Activated naive CD8-positive, alpha-beta T cell treated with anti-CD3 and anti-CD28 coated beads, Interleukin-2, amount 50 U/mL, for 24 hours (primary cell): ENCODE results near the gene RASA3.

Source experiments
- ATAC-seq: fragments of 150-1000 bp; cut with Tn5 transposase; one replicate; pipeline ENCODE4 v1.10.0; 2021
- DNase-seq: peaks from one replicate; pipeline ENCODE4 v3.0.0; 2021
- H3K27ac Mint-ChIP-seq: one replicate; pipeline ENCODE4 v1.8.0; 2021; ENCODE audit warnings: mild to moderate bottlenecking, mixed read lengths
- H3K27me3 Mint-ChIP-seq: one replicate; pipeline ENCODE4 v1.8.0; 2021; ENCODE audit warnings: mixed read lengths
- H3K36me3 Mint-ChIP-seq: one replicate; pipeline ENCODE4 v1.8.0; 2021; ENCODE audit warnings: low read depth, mixed read lengths
- H3K4me1 Mint-ChIP-seq: one replicate; pipeline ENCODE4 v1.8.0; 2021; ENCODE audit warnings: mixed read lengths
- H3K4me3 Mint-ChIP-seq: one replicate; pipeline ENCODE4 v1.8.0; 2021; ENCODE audit warnings: mild to moderate bottlenecking, moderate library complexity, mixed read lengths
- H3K9me3 Mint-ChIP-seq: one replicate; pipeline ENCODE4 v1.8.0; 2021; ENCODE audit warnings: mixed read lengths

The RASA3 gene

GRCh38 chr13:113972451-113973217 lies 159.8 kb downstream of the RASA3 start:
- ATAC-seq: no peak
- Mint-ChIP-seq H3K4me1 (no peaks in the 10 kb centered on the region), H3K9me3 (no peaks in the 10 kb centered on the region), H3K27ac (no peak overlapping the region), H3K36me3 (peaks cover 2% of the 10 kb centered on the region), H3K27me3 (no peaks in the 10 kb centered on the region), H3K4me3 (no peak overlapping the region)
- no peak for DNase-seq

- no peaks in the 10 kb centered on the region for H3K9me3 Mint-ChIP-seq
- DNase-seq (no peak), ATAC-seq (no peak)
- no peaks in the 10 kb centered on the region for H3K27me3 Mint-ChIP-seq
- no peak overlapping the region for H3K27ac Mint-ChIP-seq
- no peak overlapping the region for H3K4me3 Mint-ChIP-seq
- H3K36me3 Mint-ChIP-seq: no peaks in the 10 kb centered on the region
- no peaks in the 10 kb centered on the region for H3K4me1 Mint-ChIP-seq
Measured at GRCh38 chr13:113971471-113972231, 160.8 kb downstream of the RASA3 start.

DNA sequence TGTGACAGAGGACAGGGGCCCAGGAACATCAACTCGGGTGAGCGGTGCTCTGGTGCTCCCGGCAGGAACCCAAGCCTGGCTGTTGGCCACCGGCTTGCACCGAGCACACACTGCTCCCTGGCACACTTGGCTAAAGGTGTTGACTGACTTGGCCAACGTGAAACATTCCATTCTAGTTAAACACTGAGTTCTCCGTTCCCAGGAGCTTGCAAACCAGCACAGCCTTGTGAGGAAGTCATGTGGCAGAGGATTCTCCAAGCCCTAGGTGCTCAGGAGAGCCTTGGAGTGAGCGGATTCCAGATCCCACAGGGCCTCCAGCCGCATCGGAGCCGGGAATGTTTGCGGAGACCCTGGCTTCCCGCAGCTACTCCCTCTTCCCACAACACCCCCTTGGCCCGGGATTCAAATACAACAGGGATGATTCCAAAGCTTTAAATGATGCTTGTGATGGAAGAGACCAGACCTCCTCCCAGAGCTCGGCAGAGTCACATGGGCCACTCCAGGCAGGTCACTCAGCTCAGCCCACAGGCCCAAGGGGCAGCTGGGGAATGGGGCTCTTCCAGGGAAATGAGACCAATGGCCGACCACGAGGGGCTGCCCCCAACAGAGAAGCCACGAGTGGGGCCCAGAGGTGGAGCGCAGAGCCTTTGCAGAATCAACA lies 161.5 kb downstream of the RASA3 start:
- Mint-ChIP-seq H3K4me1 (no peaks in the 10 kb centered on the region), H3K9me3 (no peaks in the 10 kb centered on the region), H3K27ac (no peak overlapping the region), H3K27me3 (no peaks in the 10 kb centered on the region), H3K36me3 (no peaks in the 10 kb centered on the region), H3K4me3 (no peak overlapping the region)
- ATAC-seq: no peak
- DNase-seq: no peak

DNA sequence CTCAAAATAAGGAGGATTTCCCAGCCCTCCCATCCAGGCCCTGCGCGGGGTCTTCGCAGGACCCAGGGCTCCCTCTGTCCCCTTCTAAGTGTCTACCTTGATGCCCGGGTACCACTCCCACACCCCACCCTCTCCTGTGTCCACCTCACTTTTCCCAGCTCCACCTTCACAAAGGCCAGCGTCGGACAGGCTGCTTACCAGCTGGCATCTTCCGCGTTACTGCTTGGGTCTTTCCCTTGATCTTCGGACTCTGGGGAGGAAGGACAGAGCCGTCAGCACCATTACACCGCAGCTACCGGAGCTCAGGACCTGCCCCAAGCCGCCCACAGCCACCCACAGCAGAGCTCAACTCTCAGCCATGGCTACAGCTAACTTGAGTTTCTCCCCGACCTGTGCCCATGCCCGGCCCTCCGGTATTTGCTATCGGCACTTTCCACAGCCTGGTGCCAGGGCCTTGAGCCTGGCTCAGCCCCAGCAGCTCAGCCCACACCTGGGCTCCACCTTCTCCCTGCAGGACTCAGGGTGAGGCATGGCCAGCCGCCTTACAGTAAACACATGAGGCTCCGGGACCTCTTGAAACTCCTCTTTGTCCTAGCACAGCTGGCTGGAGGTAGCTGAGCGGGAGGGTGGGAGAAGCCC lies 162.3 kb downstream of the RASA3 start:
- Mint-ChIP-seq H3K9me3 (no peaks in the 10 kb centered on the region), H3K4me1 (no peaks in the 10 kb centered on the region), H3K27ac (no peak overlapping the region), H3K27me3 (no peaks in the 10 kb centered on the region), H3K4me3 (no peak overlapping the region), H3K36me3 (no peaks in the 10 kb centered on the region)
- no peak for ATAC-seq
- DNase-seq: no peak

- ATAC-seq: no peak
- no peak for DNase-seq
- no peaks in the 10 kb centered on the region for H3K4me1 Mint-ChIP-seq
- H3K27ac Mint-ChIP-seq: no peak overlapping the region
- H3K36me3 Mint-ChIP-seq: no peaks in the 10 kb centered on the region
- H3K27me3 Mint-ChIP-seq: no peaks in the 10 kb centered on the region
- no peak overlapping the region for H3K4me3 Mint-ChIP-seq
- no peaks in the 10 kb centered on the region for H3K9me3 Mint-ChIP-seq
Measured at GRCh38 chr13:113969311-113969972, 163.0 kb downstream of the RASA3 start.

DNA sequence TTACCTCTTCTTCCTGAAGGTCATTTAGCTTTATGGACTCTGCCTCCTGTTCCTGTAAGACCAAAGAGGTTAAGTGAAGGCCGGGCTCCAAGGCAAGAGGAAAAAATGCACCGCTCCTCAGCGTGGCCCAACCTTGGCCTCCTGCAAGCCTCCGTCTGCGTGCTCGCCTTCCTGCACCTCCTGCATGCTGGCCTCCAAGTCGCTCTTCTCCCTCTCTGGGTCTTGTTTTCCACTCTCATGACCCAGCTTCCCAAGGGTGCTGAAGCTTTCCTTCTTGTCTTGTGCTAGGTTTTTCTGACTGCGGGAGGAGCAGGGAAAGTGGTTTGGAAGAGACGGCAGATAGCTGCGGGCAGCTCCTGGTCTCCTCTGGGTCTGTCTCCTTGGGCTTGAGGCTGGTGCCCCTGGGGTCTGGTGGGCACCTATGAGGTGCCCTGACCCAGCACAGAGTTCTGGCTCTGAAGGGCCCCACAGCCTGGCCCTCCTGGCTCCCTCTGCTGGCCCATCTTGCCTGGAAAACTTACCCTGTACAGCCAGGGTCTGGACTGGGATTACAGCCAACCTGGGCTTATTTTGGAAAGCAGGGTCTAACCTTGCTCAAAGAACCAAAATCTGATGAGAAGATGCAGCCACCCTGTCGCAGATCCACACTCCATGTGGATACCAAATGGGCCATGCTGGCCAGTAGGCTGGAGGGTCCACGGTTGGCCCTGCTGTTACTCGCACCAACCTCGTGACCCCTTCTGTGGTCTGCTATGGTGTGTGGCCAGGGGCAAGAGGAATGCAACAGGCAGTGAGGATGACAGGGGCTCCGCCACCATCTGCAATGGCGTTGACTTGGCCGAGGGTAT lies 163.7 kb downstream of the RASA3 start:
- DNase-seq (no peak), ATAC-seq (no peak)
- Mint-ChIP-seq H3K27me3 (no peaks in the 10 kb centered on the region), H3K4me1 (no peaks in the 10 kb centered on the region), H3K9me3 (no peaks in the 10 kb centered on the region), H3K4me3 (no peak overlapping the region), H3K27ac (no peak overlapping the region), H3K36me3 (no peaks in the 10 kb centered on the region)

DNA sequence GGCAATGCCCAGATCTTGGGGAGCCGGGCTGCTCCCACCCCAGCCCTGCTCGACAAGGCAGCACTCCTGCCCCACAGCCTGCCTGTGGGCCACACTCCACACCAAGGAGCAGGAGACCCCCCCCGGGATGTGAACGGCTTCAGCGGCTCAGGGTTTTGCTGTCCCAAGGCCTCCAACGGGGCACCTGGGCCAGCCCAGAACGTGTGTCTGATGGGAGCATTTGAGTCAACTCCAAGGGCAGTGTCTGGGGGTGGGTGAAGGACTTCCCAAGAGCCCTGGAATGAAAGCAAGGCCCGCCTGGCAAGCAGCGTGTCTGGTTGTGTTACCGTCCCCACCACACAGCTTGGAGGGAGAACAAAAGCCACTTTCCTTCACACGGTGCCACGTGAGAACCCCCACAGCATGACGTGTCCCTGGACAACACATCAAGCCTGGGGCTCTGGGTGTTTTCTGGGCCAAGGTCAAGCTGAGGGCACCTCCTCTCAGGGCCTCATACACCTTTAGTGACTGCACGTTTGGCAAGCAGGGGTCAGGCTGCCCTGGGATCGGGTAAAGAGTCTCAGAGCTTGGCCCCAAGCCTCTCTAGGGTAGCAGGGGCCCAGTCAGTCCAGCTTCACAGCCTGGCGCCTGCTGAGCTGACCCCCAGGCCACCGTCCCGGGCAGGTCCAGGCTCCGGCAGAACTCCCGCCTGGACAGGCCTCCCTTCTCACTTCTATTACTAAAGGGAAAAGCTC lies 164.5 kb downstream of the RASA3 start:
- no peak for ATAC-seq
- Mint-ChIP-seq H3K27ac (no peak overlapping the region), H3K9me3 (no peaks in the 10 kb centered on the region), H3K36me3 (no peaks in the 10 kb centered on the region), H3K4me1 (no peaks in the 10 kb centered on the region), H3K4me3 (no peak overlapping the region), H3K27me3 (no peaks in the 10 kb centered on the region)
- no peak for DNase-seq

DNA sequence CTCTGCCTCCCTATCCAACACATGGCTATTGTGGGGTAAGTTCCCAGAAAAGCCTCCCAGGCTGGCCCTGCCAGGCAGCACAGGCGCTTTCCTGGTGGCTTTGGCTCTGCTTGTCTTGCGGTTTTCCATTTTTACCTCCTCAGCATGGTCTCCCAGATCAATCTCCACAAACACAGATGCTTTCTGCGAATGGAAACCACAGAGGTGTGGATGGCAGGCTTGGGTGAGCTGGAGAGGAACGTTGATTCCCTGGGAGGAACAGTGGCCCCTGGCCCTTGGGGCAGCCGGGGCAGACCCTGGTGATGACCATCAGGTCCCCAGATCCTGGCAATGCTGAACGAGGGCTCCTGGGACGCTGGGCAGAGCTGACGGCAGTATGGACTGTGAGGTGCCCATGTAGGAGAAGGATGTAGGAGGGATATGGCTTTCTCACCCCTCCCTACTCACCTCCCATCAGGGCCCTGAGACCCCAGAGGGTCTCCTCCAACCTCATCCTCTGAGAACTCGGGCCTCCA lies 165.2 kb downstream of the RASA3 start:
- Mint-ChIP-seq H3K27ac (no peak overlapping the region), H3K36me3 (no peaks in the 10 kb centered on the region), H3K4me3 (no peak overlapping the region), H3K4me1 (no peaks in the 10 kb centered on the region), H3K27me3 (no peaks in the 10 kb centered on the region), H3K9me3 (no peaks in the 10 kb centered on the region)
- DNase-seq (no peak), ATAC-seq (no peak)

DNA sequence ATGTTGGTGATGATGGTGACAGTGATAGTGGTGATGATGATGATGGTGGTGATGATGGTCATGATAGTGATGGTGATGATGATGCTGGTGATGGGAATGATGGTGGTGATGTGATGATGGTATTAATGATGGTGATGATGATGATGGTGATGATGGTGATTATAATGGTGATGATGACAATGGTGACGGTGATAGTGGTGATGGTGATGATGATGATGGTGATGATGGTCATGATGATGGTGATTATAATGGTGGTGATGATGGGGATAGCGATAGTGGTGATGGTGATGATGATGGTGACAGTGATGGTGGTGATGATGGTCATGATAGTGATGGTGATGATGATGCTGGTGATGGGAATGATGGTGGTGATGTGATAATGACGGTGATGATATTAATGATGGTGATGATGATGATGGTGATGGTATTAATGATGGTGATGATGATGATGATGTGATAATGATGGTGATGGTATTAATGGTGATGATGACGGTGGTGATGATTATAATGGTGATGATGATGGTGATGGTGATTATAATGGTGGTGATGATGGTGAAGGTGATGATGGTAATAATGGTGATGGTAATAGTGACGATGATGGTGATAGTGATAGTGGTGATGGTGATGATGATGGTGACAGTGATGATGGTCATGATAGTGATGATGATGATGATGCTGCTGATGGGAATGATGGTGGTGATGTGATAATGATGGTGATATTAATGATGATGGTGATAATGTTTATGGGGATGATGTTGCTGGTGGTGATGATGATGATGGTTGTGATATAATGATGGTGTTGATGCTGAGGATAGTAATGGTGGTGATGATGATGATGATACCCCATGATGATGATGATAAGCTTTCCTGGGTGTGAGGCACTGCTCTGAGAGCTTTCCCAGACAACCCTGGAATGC lies 166.2 kb downstream of the RASA3 start:
- Mint-ChIP-seq H3K9me3 (no peaks in the 10 kb centered on the region), H3K4me1 (no peaks in the 10 kb centered on the region), H3K27ac (no peak overlapping the region), H3K4me3 (no peak overlapping the region), H3K36me3 (no peaks in the 10 kb centered on the region), H3K27me3 (no peaks in the 10 kb centered on the region)
- ATAC-seq (no peak), DNase-seq (no peak)

GRCh38 chr13:113965383-113965874 lies 167.0 kb downstream of the RASA3 start:
- peaks cover 2% of the 10 kb centered on the region for H3K36me3 Mint-ChIP-seq
- no peak for ATAC-seq
- H3K27me3 Mint-ChIP-seq: no peaks in the 10 kb centered on the region
- no peak overlapping the region for H3K27ac Mint-ChIP-seq
- H3K4me3 Mint-ChIP-seq: no peak overlapping the region
- H3K4me1 Mint-ChIP-seq: no peaks in the 10 kb centered on the region
- H3K9me3 Mint-ChIP-seq: peaks cover 2% of the 10 kb centered on the region
- DNase-seq: no peak

DNA sequence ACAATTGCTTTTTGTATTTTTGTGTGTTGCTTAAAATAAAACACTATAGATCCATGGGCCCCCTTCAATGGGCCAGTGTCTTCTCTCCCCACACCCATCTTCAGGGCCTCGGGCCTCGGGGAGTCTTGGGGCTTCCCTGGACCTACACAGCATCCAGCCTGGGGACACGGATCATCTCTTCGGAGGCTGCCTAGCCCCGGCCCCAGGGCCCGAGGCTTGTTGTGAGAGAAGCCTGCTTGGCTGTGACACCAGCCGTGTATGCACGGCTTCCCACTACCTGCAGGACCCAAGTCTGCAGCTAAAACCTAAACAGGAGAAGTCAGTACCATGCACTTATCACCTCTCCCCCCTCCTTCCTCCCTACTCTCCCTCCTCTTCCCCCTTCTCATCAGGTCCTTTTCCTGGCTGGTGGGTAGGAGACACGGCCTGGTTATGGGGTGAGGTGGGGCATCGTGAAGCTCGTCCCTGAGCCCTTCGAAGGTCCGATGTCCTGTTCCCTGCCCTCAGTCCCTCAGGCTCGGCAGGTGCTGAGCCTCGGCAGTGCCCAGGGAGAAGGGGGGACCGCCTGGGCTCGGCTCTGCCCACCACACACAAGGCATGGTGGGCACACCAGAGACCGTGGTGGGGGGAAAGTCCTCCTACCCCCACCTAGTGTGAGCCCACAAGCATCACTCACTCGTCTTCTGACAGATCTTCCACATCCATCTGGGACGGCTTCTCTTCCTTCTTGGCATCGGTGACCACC lies 168.0 kb downstream of the RASA3 start:
- DNase-seq (no peak), ATAC-seq (no peak)
- peaks cover 9% of the 10 kb centered on the region for H3K9me3 Mint-ChIP-seq
- no peaks in the 10 kb centered on the region for H3K27me3 Mint-ChIP-seq
- H3K27ac Mint-ChIP-seq: no peak overlapping the region
- H3K36me3 Mint-ChIP-seq: peaks cover 8% of the 10 kb centered on the region
- no peaks in the 10 kb centered on the region for H3K4me1 Mint-ChIP-seq
- no peak overlapping the region for H3K4me3 Mint-ChIP-seq
